Measurements from ENCODE around the gene NOXA1.

The NOXA1 gene

DNA sequence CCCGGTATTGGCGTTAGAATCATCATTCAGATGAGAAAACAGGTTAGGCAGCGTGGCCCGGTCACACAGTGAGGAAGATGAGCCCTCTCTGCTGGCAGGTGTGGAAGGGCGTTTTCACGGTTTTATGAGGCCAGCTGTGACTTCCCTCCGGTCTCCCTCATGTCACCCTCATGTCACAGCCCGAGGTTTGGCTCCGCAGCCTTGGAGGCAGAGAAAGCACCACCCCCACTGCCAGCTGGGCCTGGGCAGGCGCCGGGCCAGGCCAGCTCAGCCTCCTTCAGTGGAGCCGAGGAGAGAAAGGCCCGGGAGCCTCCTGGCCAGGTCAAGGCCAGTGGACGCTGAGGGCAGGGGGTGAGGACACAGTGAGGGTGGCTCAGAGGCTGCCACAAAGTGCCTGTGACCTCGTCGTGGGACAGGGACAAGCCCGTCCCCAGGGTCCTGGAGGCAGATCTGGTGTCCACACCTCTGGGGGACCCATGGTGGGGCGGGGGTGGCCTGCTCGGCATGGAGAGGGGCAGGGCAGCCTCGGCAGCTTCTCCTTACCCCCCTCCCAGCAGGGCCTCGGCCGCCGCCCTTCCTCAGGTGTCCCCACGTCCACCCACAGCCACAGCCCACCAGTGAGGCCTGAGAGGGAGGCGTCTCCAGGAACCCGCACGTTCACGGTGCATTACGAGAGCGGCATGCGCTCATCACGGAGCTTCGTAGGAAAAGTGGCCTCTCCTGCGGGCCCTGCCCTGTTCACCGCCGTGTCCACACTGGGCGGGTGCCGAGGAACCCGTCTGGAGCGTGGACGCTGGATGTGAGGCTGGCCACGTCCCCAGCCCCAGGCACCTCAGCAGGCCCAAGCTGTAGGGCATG, 32.4 kb upstream of the NOXA1 start:
- H3K9ac ChIP-seq (ENCODE audit: low read depth, low read length), result no peak overlapping the region
- peaks cover 3% of the 10 kb centered on the region for H3K36me3 ChIP-seq (ENCODE audit: control insufficient read depth, insufficient read depth, low read length)
- H3K9me3 ChIP-seq (ENCODE audit: control insufficient read depth, insufficient read depth, low read length), result no peaks in the 10 kb centered on the region
- no peaks in the 10 kb centered on the region for H3K4me1 ChIP-seq (ENCODE audit: control insufficient read depth, insufficient read depth, low read length)
- H3K27me3 ChIP-seq (ENCODE audit: control insufficient read depth, insufficient read depth, low read length), result no peaks in the 10 kb centered on the region
- H3K4me3 ChIP-seq (ENCODE audit: low read depth, low read length), result no peak overlapping the region

DNA sequence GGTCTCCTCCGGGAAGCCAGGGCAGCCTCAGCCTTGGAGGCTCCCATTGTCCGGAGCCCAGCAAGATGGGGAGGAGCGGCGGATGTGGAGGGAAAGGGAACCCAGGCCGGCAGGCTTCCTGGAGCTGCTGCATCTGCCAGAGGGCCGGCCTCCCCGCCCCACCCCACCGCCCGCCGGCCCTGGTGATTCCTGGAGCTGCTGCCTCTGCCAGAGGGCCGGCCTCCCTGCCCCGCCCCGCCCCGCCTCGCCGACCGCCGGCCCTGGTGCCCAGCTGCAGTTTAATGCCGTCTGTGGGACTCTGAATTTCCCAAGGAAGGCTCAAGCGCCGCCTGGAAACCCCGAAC, 31.8 kb upstream of the NOXA1 start:
- Histone ChIP-seq H3K27me3 (ENCODE audit: control insufficient read depth, insufficient read depth, low read length) (no peaks in the 10 kb centered on the region), H3K4me1 (ENCODE audit: control insufficient read depth, insufficient read depth, low read length) (no peaks in the 10 kb centered on the region), H3K9ac (ENCODE audit: low read depth, low read length) (no peak overlapping the region), H3K9me3 (ENCODE audit: control insufficient read depth, insufficient read depth, low read length) (no peaks in the 10 kb centered on the region), H3K36me3 (ENCODE audit: control insufficient read depth, insufficient read depth, low read length) (peaks cover 3% of the 10 kb centered on the region), H3K4me3 (ENCODE audit: low read depth, low read length) (no peak overlapping the region)

DNA sequence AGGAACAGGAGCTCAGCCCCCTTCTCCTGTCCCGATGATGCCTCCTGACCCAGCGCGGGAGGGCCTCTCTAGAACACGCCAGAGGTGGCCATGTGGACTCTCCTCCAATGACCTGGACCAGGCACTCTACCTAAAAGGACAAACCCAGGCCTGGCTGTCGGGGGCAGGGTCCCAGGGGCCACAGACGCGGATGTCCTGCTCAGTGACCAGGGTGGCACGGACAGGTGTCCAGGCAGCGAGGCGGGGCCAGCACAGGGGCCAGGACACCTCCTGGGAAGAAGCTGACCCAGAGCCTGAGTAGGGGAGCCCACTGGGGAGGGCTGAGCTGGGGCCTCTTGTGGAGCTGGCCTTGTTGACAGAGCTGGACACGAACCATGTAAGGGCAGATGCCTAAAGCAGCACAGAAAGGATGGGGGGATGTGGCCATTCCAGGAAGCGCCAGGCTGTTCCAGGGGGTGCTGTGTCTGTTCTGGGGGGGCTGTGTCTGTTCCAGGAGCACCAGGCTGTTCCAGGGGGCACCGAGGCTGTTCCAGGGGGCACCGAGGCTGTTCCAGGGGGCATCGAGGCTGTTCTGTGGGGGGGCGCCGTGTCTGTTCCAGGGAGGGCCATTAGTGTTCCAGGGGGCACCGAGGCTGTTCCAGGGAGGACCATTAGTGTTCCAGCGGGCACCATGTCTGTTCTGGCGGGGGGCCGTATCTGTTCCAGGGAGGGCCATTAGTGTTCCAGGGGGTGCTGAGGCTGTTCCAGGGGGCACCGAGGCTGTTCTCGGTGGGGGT, 30.8 kb upstream of the NOXA1 start:
- no peaks in the 10 kb centered on the region for H3K9me3 ChIP-seq (ENCODE audit: control insufficient read depth, insufficient read depth, low read length)
- H3K4me1 ChIP-seq (ENCODE audit: control insufficient read depth, insufficient read depth, low read length), result no peaks in the 10 kb centered on the region
- no peaks in the 10 kb centered on the region for H3K27me3 ChIP-seq (ENCODE audit: control insufficient read depth, insufficient read depth, low read length)
- no peak overlapping the region for H3K9ac ChIP-seq (ENCODE audit: low read depth, low read length)
- peaks cover 3% of the 10 kb centered on the region for H3K36me3 ChIP-seq (ENCODE audit: control insufficient read depth, insufficient read depth, low read length)
- no peak overlapping the region for H3K4me3 ChIP-seq (ENCODE audit: low read depth, low read length)

- H3K27me3 ChIP-seq (ENCODE audit: control insufficient read depth, insufficient read depth, low read length), result no peaks in the 10 kb centered on the region
- H3K36me3 ChIP-seq (ENCODE audit: control insufficient read depth, insufficient read depth, low read length), result peaks cover 3% of the 10 kb centered on the region
- H3K9me3 ChIP-seq (ENCODE audit: control insufficient read depth, insufficient read depth, low read length), result no peaks in the 10 kb centered on the region
- no peak overlapping the region for H3K9ac ChIP-seq (ENCODE audit: low read depth, low read length)
- H3K4me3 ChIP-seq (ENCODE audit: low read depth, low read length), result no peak overlapping the region
- no peaks in the 10 kb centered on the region for H3K4me1 ChIP-seq (ENCODE audit: control insufficient read depth, insufficient read depth, low read length)
These were observed 29.7 kb upstream of the NOXA1 start for GRCh38 chr9:137393176-137394150.

DNA sequence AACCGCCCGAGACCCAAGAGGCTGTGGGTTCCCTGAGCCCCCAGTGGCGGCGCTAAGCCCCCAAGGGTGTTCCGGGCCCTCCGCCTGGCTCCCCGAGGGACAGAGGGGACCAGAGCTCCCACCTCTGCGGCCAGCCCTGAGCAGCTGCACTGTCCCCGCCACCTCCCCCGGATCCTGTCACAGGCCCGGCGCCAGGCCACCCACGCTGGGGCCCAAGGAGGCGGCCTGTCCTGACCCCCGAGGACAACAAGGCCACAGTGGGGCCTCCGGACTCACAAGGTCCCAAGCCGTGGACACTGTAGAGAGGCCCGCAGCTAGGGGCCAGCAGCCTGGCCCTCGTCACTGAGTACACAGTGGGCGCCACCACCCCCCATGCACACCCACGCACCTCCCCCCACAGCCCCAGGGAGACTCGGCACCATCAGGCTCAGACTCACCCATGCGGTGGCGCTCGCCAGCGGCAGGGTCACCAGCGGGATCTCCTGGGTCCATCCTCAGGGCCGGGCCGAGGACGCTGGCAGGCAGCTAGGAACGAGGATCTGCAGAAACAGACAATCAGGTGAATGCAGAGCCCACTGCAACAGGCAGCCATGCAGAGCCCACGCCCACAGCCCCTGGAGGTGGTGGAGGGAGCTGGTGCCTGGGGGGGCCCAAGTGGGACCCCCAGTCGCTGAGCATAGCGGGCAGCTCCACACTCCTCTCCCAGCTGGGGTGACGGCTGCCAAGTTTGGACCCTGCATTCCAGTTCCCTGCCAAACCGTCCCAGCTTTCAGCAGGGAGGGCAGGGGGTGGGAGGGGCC, 28.1 kb upstream of the NOXA1 start:
- no peaks in the 10 kb centered on the region for H3K4me1 ChIP-seq (ENCODE audit: control insufficient read depth, insufficient read depth, low read length)
- no peak overlapping the region for H3K9ac ChIP-seq (ENCODE audit: low read depth, low read length)
- H3K27me3 ChIP-seq (ENCODE audit: control insufficient read depth, insufficient read depth, low read length), result no peaks in the 10 kb centered on the region
- no peak overlapping the region for H3K4me3 ChIP-seq (ENCODE audit: low read depth, low read length)
- no peaks in the 10 kb centered on the region for H3K9me3 ChIP-seq (ENCODE audit: control insufficient read depth, insufficient read depth, low read length)
- H3K36me3 ChIP-seq (ENCODE audit: control insufficient read depth, insufficient read depth, low read length), result no peaks in the 10 kb centered on the region

DNA sequence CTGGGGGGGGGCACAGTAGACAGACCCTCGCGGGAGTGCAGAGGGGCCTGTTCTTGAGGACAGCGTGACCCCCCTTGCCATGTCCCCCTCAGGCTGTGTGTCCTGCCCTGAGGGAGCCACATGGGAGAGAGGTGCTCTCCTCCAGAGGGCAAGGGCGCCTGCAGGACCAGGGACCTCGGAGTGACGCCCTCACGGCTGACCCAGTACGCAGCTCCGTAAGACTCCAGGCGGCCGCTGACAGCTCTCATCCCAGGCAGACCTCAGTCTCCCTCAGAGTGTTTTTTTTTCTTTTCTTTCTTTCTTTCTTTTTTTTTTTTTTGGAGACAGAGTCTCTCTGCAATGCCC, 27.6 kb upstream of the NOXA1 start:
- Histone ChIP-seq H3K4me3 (ENCODE audit: low read depth, low read length) (no peak overlapping the region), H3K4me1 (ENCODE audit: control insufficient read depth, insufficient read depth, low read length) (no peaks in the 10 kb centered on the region), H3K36me3 (ENCODE audit: control insufficient read depth, insufficient read depth, low read length) (no peaks in the 10 kb centered on the region), H3K27me3 (ENCODE audit: control insufficient read depth, insufficient read depth, low read length) (no peaks in the 10 kb centered on the region), H3K9ac (ENCODE audit: low read depth, low read length) (no peak overlapping the region), H3K9me3 (ENCODE audit: control insufficient read depth, insufficient read depth, low read length) (no peaks in the 10 kb centered on the region)

GRCh38 chr9:137396227-137396626, 27.0 kb upstream of the NOXA1 start:
- no peaks in the 10 kb centered on the region for H3K4me1 ChIP-seq (ENCODE audit: control insufficient read depth, insufficient read depth, low read length)
- no peaks in the 10 kb centered on the region for H3K36me3 ChIP-seq (ENCODE audit: control insufficient read depth, insufficient read depth, low read length)
- H3K27me3 ChIP-seq (ENCODE audit: control insufficient read depth, insufficient read depth, low read length), result no peaks in the 10 kb centered on the region
- no peaks in the 10 kb centered on the region for H3K9me3 ChIP-seq (ENCODE audit: control insufficient read depth, insufficient read depth, low read length)
- no peak overlapping the region for H3K9ac ChIP-seq (ENCODE audit: low read depth, low read length)
- no peak overlapping the region for H3K4me3 ChIP-seq (ENCODE audit: low read depth, low read length)

GRCh38 chr9:137396634-137397367, 26.4 kb upstream of the NOXA1 start:
- H3K36me3 ChIP-seq (ENCODE audit: control insufficient read depth, insufficient read depth, low read length), result no peaks in the 10 kb centered on the region
- H3K9ac ChIP-seq (ENCODE audit: low read depth, low read length), result no peak overlapping the region
- no peaks in the 10 kb centered on the region for H3K9me3 ChIP-seq (ENCODE audit: control insufficient read depth, insufficient read depth, low read length)
- no peaks in the 10 kb centered on the region for H3K4me1 ChIP-seq (ENCODE audit: control insufficient read depth, insufficient read depth, low read length)
- no peaks in the 10 kb centered on the region for H3K27me3 ChIP-seq (ENCODE audit: control insufficient read depth, insufficient read depth, low read length)
- H3K4me3 ChIP-seq (ENCODE audit: low read depth, low read length), result no peak overlapping the region

DNA sequence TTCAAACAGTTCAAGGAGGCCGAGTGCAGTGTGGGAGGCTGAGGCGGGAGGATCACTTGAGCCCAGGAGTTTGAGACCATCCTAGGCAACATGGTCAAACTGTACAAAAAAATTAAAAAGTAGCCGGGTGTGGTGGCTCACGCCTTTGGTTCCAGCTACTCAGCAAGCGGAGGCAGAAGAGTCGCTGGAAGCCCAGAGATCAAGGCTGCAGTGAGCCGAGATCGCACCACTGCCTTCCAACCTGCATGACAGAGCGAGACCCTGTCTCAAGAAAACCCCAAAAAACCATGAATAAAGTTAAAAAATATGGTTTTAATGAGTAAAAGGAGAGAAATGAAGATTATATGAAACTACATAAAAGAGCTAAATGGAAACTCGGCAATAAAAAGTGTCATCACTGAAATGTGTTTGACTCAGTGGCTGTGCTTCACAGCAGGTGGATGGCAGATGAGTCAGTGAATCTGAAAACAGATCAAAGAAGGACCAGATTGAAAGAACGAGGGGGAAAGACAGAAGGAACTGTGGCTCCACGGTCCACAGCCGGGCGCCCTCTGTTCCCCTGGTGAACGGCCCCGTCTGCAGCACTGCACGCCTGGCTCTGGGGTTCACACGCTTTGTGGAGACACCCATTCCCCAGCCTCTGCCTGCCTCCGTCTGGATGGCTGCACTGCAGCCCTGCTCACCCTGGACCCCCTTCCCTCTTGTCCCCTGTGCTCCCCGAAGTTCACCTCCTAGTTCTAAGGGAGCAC, 25.3 kb upstream of the NOXA1 start:
- no peaks in the 10 kb centered on the region for H3K36me3 ChIP-seq (ENCODE audit: control insufficient read depth, insufficient read depth, low read length)
- H3K4me3 ChIP-seq (ENCODE audit: low read depth, low read length), result no peak overlapping the region
- no peaks in the 10 kb centered on the region for H3K27me3 ChIP-seq (ENCODE audit: control insufficient read depth, insufficient read depth, low read length)
- H3K9me3 ChIP-seq (ENCODE audit: control insufficient read depth, insufficient read depth, low read length), result no peaks in the 10 kb centered on the region
- H3K9ac ChIP-seq (ENCODE audit: low read depth, low read length), result no peak overlapping the region
- no peaks in the 10 kb centered on the region for H3K4me1 ChIP-seq (ENCODE audit: control insufficient read depth, insufficient read depth, low read length)
